MCF 10A (cell line): ENCODE data around the gene SERINC5. TPM values are rescaled to one million over a fixed set of nuclear protein-coding genes. Genes with fewer than 3 reads are reported as not detected.

Experiments used
- BruUV-seq: library from RNA; stranded (reverse); fragments of 400-500 nt; replicated peaks from 2 replicates; lab custom pipeline; 2021; lab: Mats Ljungman, UMichigan
- CTCF ChIA-PET: fragments of 300-600 bp; sonication (Branson Sonifier 250); formaldehyde crosslinking; extraction: SDS; loops from one replicate; lab custom pipeline; 2021; ENCODE audit warnings: antibody characterized with exemption, inconsistent platforms; lab: Yijun Ruan, JAX
- POLR2A ChIA-PET: fragments of 300-600, 350-650 bp; sonication (Branson Sonifier 250); formaldehyde crosslinking; extraction: SDS; loops from one replicate; lab custom pipeline; 2020; ENCODE audit warnings: antibody characterized with exemption, inconsistent platforms; lab: Yijun Ruan, JAX
- DNase-seq: peaks from one replicate; pipeline ENCODE4 v3.0.0-alpha.2; 2018; ENCODE audit not compliant: unreplicated experiment
- H3K27ac Mint-ChIP-seq: one replicate; pipeline ENCODE4 v1.8.0; 2022; ENCODE audit warnings: mild to moderate bottlenecking, low read depth, mixed read lengths; ENCODE audit not compliant: unreplicated experiment
- H3K27me3 Mint-ChIP-seq: one replicate; pipeline ENCODE4 v1.8.0; 2022; ENCODE audit warnings: mixed read lengths; ENCODE audit not compliant: insufficient read depth, unreplicated experiment
- H3K36me3 Mint-ChIP-seq: one replicate; pipeline ENCODE4 v1.8.0; 2022; ENCODE audit warnings: mild to moderate bottlenecking, moderate library complexity, mixed read lengths; ENCODE audit not compliant: insufficient read depth, unreplicated experiment
- H3K4me1 Mint-ChIP-seq: one replicate; pipeline ENCODE4 v1.8.0; 2022; ENCODE audit warnings: mixed read lengths; ENCODE audit not compliant: insufficient read depth, unreplicated experiment
- H3K4me3 Mint-ChIP-seq: one replicate; pipeline ENCODE4 v1.8.0; 2022; ENCODE audit warnings: mild to moderate bottlenecking, moderate library complexity, mixed read lengths; ENCODE audit not compliant: unreplicated experiment
- H3K9me3 Mint-ChIP-seq: one replicate; pipeline ENCODE4 v1.8.0; 2022; ENCODE audit warnings: mixed read lengths; ENCODE audit not compliant: unreplicated experiment
- intact Hi-C: fragments of 100-400 bp; cut with micrococcal nuclease; formaldehyde crosslinking; loops from 2 replicates; pipeline ENCODE4 v1.14.1; 2022
- total RNA-seq: library from RNA; stranded (reverse); gene quantifications from 2 replicates; pipeline ENCODE4 v1.2.3, GENCODE V29; 2022
- TF ChIP-seq, protein P1 (sequence below): fragments of 200-600 bp; IDR thresholded peaks from one replicate; pipeline ENCODE4 v1.8.0; 2022; ENCODE audit warnings: antibody characterized with exemption, mild to moderate bottlenecking; ENCODE audit not compliant: unreplicated experiment

Gene SERINC5
- total RNA-seq, 1 experiment from 2014 or later = 17.1 TPM

DNA sequence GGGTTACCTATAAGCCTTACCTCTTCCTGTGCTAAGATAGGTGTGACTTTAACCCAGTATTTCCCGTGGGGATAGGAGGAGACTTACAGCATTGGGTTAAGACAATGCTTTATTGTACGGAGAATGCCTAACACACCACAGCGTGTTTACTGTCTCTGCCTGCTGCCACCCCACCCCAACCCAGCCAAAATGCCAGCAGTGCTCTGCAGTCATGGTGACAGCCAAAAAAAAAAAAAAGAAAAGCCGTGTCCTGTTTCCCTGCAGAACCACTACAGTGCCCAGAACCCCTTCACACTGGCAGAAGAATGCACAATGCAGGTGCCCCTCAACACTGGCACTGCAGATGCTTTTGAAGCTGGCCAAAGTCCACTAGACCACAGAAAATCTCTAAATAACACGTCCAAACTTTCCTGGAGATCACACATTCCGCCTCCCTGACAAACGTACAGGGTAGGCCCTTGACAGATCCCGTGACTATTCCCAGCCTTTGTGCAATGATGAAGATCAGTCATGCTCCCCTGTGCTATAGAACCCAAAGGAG lies 102.2 kb downstream of the SERINC5 start:
- BruUV-seq = no TSS peak
- Mint-ChIP-seq H3K27ac (no peak overlapping the region), H3K9me3 (no peaks in the 10 kb centered on the region), H3K4me1 (no peaks in the 10 kb centered on the region), H3K4me3 (no peak overlapping the region), H3K36me3 (peaks cover 23% of the 10 kb centered on the region), H3K27me3 (no peaks in the 10 kb centered on the region)
- TF ChIP-seq, protein P1, sequence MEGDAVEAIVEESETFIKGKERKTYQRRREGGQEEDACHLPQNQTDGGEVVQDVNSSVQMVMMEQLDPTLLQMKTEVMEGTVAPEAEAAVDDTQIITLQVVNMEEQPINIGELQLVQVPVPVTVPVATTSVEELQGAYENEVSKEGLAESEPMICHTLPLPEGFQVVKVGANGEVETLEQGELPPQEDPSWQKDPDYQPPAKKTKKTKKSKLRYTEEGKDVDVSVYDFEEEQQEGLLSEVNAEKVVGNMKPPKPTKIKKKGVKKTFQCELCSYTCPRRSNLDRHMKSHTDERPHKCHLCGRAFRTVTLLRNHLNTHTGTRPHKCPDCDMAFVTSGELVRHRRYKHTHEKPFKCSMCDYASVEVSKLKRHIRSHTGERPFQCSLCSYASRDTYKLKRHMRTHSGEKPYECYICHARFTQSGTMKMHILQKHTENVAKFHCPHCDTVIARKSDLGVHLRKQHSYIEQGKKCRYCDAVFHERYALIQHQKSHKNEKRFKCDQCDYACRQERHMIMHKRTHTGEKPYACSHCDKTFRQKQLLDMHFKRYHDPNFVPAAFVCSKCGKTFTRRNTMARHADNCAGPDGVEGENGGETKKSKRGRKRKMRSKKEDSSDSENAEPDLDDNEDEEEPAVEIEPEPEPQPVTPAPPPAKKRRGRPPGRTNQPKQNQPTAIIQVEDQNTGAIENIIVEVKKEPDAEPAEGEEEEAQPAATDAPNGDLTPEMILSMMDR = no peak
- CTCF ChIA-PET = interaction anchor here (0.6 kb wide), 2 partner anchors 17 to 437 kb away, joined by 3 read pairs; no protein-coding TSS in a partner anchor
- DNase-seq = no peak
- intact Hi-C loops = no loop called here
- POLR2A ChIA-PET = interaction anchor here (0.7 kb wide), 1 partner anchor 43 kb away, joined by 3 read pairs; no protein-coding TSS in a partner anchor

DNA sequence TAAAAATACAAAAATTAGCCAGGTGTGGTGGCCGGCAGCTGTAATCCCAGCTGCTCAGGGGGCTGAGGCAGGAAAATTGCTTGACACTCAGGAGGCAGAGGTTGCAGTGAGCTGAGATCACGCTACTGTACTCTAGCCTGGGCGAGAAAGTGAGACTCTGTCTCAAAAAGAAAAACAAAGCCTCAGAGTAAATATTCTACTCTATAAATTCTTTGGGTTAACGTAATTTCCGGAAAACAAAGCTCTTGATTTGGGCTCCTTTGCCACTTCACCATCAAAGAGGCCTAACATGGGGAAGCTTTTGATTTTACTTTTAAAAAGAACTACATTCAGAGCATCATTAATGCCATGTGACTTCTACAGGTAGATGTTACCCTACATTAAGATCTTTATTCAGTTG lies 103.1 kb downstream of the SERINC5 start:
- TF ChIP-seq, protein P1 = no peak
- H3K36me3 Mint-ChIP-seq = peaks cover 29% of the 10 kb centered on the region
- no peaks in the 10 kb centered on the region for H3K9me3 Mint-ChIP-seq
- intact Hi-C loops = no loop called here
- no peaks in the 10 kb centered on the region for H3K4me1 Mint-ChIP-seq
- ChIA-PET POLR2A (no interaction called here), CTCF (interaction anchor here (0.6 kb wide), 1 partner anchor 66 kb away, joined by 4 read pairs; no protein-coding TSS in a partner anchor)
- no peak overlapping the region for H3K27ac Mint-ChIP-seq
- no TSS peak for BruUV-seq
- DNase-seq = no peak
- no peaks in the 10 kb centered on the region for H3K27me3 Mint-ChIP-seq
- no peak overlapping the region for H3K4me3 Mint-ChIP-seq

DNA sequence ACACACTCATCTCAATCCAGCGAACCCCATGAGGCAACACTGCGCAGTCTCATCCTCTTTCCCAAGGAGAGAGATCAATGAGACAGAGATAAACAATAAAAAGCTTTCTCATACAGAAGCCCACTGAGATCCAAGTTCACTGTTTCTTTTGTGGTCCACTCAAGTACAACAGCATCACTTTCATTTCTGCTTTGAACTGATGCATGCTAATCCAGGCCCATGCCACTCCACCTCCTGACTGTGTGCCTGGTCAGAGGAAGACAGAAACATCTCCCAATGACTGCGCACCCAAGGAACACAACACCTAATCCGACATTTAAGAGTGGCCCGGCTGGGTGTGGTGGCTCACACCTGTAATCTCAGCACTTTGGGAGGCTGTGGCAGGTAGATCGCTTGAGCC lies 104.0 kb downstream of the SERINC5 start:
- DNase-seq = no peak
- Mint-ChIP-seq H3K4me1 (no peaks in the 10 kb centered on the region), H3K27me3 (no peaks in the 10 kb centered on the region), H3K4me3 (no peak overlapping the region), H3K27ac (no peak overlapping the region), H3K36me3 (peaks cover 31% of the 10 kb centered on the region), H3K9me3 (no peaks in the 10 kb centered on the region)
- intact Hi-C loops = no loop called here
- no TSS peak for BruUV-seq
- TF ChIP-seq, protein P1 = no peak
- POLR2A ChIA-PET = interaction anchor here (0.6 kb wide), 1 partner anchor 104 kb away, joined by 3 read pairs; the partner anchor contains the start of gene SERINC5
- CTCF ChIA-PET = interaction anchor here (0.7 kb wide), 1 partner anchor 68 kb away, joined by 3 read pairs; no protein-coding TSS in a partner anchor

DNA sequence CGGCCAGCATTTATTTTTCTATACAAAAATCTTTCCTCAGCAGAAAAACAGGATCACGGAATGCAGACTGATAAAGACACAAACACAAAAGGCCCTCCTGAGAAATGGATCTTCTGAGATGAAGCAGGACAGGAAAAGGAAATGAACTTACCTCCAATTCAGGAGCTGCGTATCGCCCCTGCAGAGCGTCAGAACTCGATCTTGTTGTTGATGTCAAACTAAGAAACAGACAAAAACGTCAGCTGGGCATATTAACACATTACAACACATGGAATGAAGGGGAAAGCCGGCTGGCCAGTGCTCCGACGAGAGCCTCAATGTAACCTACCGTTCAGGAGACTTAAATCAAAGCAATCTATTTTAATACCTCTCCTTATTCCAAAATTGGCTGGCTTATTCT lies 105.1 kb downstream of the SERINC5 start:
- no TSS peak for BruUV-seq
- Mint-ChIP-seq H3K4me3 (no peak overlapping the region), H3K9me3 (no peaks in the 10 kb centered on the region), H3K36me3 (peaks cover 34% of the 10 kb centered on the region), H3K27ac (no peak overlapping the region), H3K4me1 (no peaks in the 10 kb centered on the region), H3K27me3 (no peaks in the 10 kb centered on the region)
- intact Hi-C loops = no loop called here
- ChIA-PET POLR2A (interaction anchor here (1.0 kb wide), 1 partner anchor 36 kb away, joined by 4 read pairs; no protein-coding TSS in a partner anchor), CTCF (interaction anchor here (1.1 kb wide), 1 partner anchor 157 kb away, joined by 3 read pairs; no protein-coding TSS in a partner anchor)
- no peak for DNase-seq
- TF ChIP-seq, protein P1 = no peak
